ENCODE results near the gene MAD1L1.

DNA sequence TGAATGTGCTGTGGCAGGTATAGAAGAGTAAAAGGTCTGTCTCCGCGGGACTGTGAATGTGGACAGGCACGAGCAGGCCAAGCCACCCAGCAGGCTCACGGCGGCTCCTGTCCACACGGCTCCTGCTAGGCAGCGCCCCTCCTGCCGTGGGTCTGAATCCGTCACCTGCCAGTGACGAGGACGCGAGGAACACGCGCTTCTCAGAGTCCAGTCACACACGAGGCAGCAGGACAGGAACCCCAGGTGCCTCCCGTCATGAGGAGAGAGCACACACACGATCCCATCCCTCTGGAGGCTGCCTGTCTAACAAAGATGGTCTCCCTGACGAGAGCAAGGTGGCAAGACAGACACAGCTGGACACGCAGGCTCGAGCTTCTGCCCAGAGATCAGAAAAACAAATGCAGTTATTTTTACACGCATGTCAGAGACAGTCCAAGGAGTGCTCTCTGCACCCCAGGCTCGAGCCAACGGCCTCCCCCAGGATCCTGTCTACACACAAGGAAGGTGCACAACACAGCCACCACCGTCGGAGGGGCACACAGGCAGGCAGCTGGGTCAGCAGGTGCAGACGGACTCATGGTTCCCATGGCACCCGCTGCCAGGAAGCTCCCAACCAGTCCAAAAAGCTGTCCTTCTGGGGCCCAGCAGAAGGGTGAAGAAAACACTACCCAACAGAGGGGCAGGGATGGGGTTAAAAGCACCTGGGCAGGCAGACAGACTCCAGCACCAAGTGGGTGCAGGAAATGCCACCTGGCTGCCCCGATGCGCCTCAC is 103.2 kb downstream of the MAD1L1 start:
- TF ChIP-seq ELF4 (CRISPR knock-in tag; IDR thresholded peaks at IDR 0.05; ENCODE audit: low read depth), result no peak
- TF ChIP-seq, protein P1, sequence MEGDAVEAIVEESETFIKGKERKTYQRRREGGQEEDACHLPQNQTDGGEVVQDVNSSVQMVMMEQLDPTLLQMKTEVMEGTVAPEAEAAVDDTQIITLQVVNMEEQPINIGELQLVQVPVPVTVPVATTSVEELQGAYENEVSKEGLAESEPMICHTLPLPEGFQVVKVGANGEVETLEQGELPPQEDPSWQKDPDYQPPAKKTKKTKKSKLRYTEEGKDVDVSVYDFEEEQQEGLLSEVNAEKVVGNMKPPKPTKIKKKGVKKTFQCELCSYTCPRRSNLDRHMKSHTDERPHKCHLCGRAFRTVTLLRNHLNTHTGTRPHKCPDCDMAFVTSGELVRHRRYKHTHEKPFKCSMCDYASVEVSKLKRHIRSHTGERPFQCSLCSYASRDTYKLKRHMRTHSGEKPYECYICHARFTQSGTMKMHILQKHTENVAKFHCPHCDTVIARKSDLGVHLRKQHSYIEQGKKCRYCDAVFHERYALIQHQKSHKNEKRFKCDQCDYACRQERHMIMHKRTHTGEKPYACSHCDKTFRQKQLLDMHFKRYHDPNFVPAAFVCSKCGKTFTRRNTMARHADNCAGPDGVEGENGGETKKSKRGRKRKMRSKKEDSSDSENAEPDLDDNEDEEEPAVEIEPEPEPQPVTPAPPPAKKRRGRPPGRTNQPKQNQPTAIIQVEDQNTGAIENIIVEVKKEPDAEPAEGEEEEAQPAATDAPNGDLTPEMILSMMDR (IDR thresholded peaks at IDR 0.05), result no peak
- no peak for TF ChIP-seq ATF2 (CRISPR knock-in tag; IDR thresholded peaks at IDR 0.05; ENCODE audit: borderline replicate concordance, low read depth)
